Measurements from ENCODE around the gene HIPK1.

Gene HIPK1

GRCh38 chr1:113990530-113990929, 61.4 kb downstream of the HIPK1 start:
- Histone ChIP-seq H3K23ac (ENCODE audit: low read length) (no peak overlapping the region), H3K18ac (ENCODE audit: low read length) (no peak overlapping the region), H3K4me1 (ENCODE audit: control insufficient read depth, low read depth, low read length) (no peaks in the 10 kb centered on the region), H3K27ac (ENCODE audit: low read depth, low read length) (no peak overlapping the region), H3K36me3 (ENCODE audit: control insufficient read depth, insufficient read depth, low read length) (no peaks in the 10 kb centered on the region), H2BK5ac (ENCODE audit: low read length) (no peak overlapping the region), H2AK5ac (ENCODE audit: low read length) (no peak overlapping the region), H4K8ac (ENCODE audit: low read depth, low read length) (no peak overlapping the region), H3K4me3 (ENCODE audit: low read length) (no peak overlapping the region), H3K27me3 (ENCODE audit: insufficient read depth, low read length, poor library complexity) (no peaks in the 10 kb centered on the region), H3K79me2 (ENCODE audit: control insufficient read depth, insufficient read depth, low read length) (no peaks in the 10 kb centered on the region), H3K56ac (ENCODE audit: low read length) (no peak overlapping the region), H3K79me1 (ENCODE audit: low read length) (no peaks in the 10 kb centered on the region), H3K4me2 (ENCODE audit: low read length) (no peak overlapping the region), H4K5ac (ENCODE audit: low read length) (no peak overlapping the region), H2BK15ac (replicated peaks; ENCODE audit: low read depth) (no peak overlapping the region), H3K4ac (ENCODE audit: low read depth, low read length) (no peak overlapping the region), H2BK120ac (ENCODE audit: low read depth, low read length) (no peak overlapping the region), H3K9ac (ENCODE audit: low read length) (no peak overlapping the region)
- no peak for DNase-seq
- no CpG with 5 or more reads among the region's 2 CpGs for WGBS (ENCODE audit: extremely low coverage, insufficient coverage, low lambda C conversion rate)

GRCh38 chr1:113990961-113991360, 61.8 kb downstream of the HIPK1 start:
- no peak overlapping the region for H2BK15ac ChIP-seq (replicated peaks; ENCODE audit: low read depth)
- H3K4ac ChIP-seq (ENCODE audit: low read depth, low read length): no peak overlapping the region
- DNase-seq: no peak
- no peak overlapping the region for H3K56ac ChIP-seq (ENCODE audit: low read length)
- no peak overlapping the region for H2AK5ac ChIP-seq (ENCODE audit: low read length)
- H3K79me2 ChIP-seq (ENCODE audit: control insufficient read depth, insufficient read depth, low read length): no peaks in the 10 kb centered on the region
- H2BK120ac ChIP-seq (ENCODE audit: low read depth, low read length): no peak overlapping the region
- WGBS (ENCODE audit: extremely low coverage, insufficient coverage, low lambda C conversion rate): no CpG with 5 or more reads among the region's 4 CpGs
- H3K9ac ChIP-seq (ENCODE audit: low read length): no peak overlapping the region
- no peaks in the 10 kb centered on the region for H3K79me1 ChIP-seq (ENCODE audit: low read length)
- no peak overlapping the region for H2BK5ac ChIP-seq (ENCODE audit: low read length)
- no peaks in the 10 kb centered on the region for H3K4me1 ChIP-seq (ENCODE audit: control insufficient read depth, low read depth, low read length)
- no peak overlapping the region for H4K8ac ChIP-seq (ENCODE audit: low read depth, low read length)
- no peak overlapping the region for H3K18ac ChIP-seq (ENCODE audit: low read length)
- no peak overlapping the region for H3K27ac ChIP-seq (ENCODE audit: low read depth, low read length)
- H3K23ac ChIP-seq (ENCODE audit: low read length): no peak overlapping the region
- no peak overlapping the region for H3K4me3 ChIP-seq (ENCODE audit: low read length)
- H3K4me2 ChIP-seq (ENCODE audit: low read length): no peak overlapping the region
- no peak overlapping the region for H4K5ac ChIP-seq (ENCODE audit: low read length)
- H3K36me3 ChIP-seq (ENCODE audit: control insufficient read depth, insufficient read depth, low read length): no peaks in the 10 kb centered on the region
- H3K27me3 ChIP-seq (ENCODE audit: insufficient read depth, low read length, poor library complexity): no peaks in the 10 kb centered on the region

DNA sequence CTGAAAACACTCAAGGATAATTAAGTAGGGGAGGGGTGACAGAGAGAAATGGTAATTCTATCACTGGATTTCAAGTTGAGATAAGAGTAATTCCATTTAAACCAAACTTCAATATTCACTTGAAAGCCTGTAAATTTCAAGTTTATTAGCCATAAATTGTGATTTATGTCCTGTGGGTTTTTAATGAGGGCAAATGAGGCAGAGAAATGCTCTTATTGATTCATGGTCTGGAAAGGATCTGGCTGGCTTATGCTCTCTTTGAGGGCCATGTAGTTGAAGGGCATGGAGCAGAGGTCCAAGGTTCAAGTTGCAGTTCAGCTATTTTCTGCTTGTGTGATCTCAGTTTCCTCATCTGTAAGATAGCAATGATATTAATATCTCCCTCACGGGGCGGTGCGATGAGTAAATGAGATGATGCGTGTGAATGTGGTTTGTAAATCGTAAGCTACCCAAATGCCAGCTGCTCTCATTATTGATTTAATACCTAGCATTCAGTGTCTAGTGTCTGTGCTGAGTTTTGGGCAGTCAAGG, 62.4 kb downstream of the HIPK1 start:
- no peak overlapping the region for H2BK15ac ChIP-seq (replicated peaks; ENCODE audit: low read depth)
- no peak overlapping the region for H3K4me2 ChIP-seq (ENCODE audit: low read length)
- no CpG with 5 or more reads among the region's 5 CpGs for WGBS (ENCODE audit: extremely low coverage, insufficient coverage, low lambda C conversion rate)
- no peaks in the 10 kb centered on the region for H3K79me2 ChIP-seq (ENCODE audit: control insufficient read depth, insufficient read depth, low read length)
- H3K27me3 ChIP-seq (ENCODE audit: insufficient read depth, low read length, poor library complexity): no peaks in the 10 kb centered on the region
- no peak overlapping the region for H4K8ac ChIP-seq (ENCODE audit: low read depth, low read length)
- no peaks in the 10 kb centered on the region for H3K79me1 ChIP-seq (ENCODE audit: low read length)
- no peak overlapping the region for H2AK5ac ChIP-seq (ENCODE audit: low read length)
- no peaks in the 10 kb centered on the region for H3K4me1 ChIP-seq (ENCODE audit: control insufficient read depth, low read depth, low read length)
- H3K36me3 ChIP-seq (ENCODE audit: control insufficient read depth, insufficient read depth, low read length): no peaks in the 10 kb centered on the region
- H3K23ac ChIP-seq (ENCODE audit: low read length): no peak overlapping the region
- no peak overlapping the region for H2BK5ac ChIP-seq (ENCODE audit: low read length)
- no peak overlapping the region for H3K56ac ChIP-seq (ENCODE audit: low read length)
- no peak overlapping the region for H4K5ac ChIP-seq (ENCODE audit: low read length)
- no peak overlapping the region for H3K9ac ChIP-seq (ENCODE audit: low read length)
- H3K4me3 ChIP-seq (ENCODE audit: low read length): no peak overlapping the region
- H3K27ac ChIP-seq (ENCODE audit: low read depth, low read length): no peak overlapping the region
- no peak overlapping the region for H2BK120ac ChIP-seq (ENCODE audit: low read depth, low read length)
- no peak overlapping the region for H3K4ac ChIP-seq (ENCODE audit: low read depth, low read length)
- DNase-seq: no peak
- H3K18ac ChIP-seq (ENCODE audit: low read length): no peak overlapping the region

DNA sequence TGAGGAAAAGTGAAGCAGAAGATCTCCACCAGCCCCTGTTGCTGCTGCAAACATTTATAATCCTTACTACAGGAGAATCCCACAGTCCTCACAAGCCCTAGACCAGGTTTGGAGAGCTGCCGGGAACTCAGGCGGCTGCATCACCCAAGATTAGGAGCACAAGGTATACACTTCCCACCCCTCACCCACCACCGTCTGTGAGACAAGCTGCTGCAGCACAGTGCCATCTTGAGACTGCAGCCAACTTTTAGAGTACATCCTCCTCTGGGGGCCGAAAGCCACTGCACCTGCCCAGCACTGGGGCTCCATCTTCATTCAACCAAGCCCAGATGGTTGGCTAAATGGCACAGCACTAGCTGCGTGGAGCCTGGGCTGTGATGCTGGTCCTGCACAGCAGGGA, 63.9 kb downstream of the HIPK1 start:
- Histone ChIP-seq H3K9ac (ENCODE audit: low read length) (no peak overlapping the region), H3K4me2 (ENCODE audit: low read length) (no peak overlapping the region), H3K4me1 (ENCODE audit: control insufficient read depth, low read depth, low read length) (no peaks in the 10 kb centered on the region), H3K27ac (ENCODE audit: low read depth, low read length) (no peak overlapping the region), H3K56ac (ENCODE audit: low read length) (no peak overlapping the region), H2BK120ac (ENCODE audit: low read depth, low read length) (no peak overlapping the region), H4K5ac (ENCODE audit: low read length) (no peak overlapping the region), H2BK15ac (replicated peaks; ENCODE audit: low read depth) (no peak overlapping the region), H3K27me3 (ENCODE audit: insufficient read depth, low read length, poor library complexity) (no peaks in the 10 kb centered on the region), H2BK5ac (ENCODE audit: low read length) (no peak overlapping the region), H3K4ac (ENCODE audit: low read depth, low read length) (no peak overlapping the region), H3K18ac (ENCODE audit: low read length) (no peak overlapping the region), H4K8ac (ENCODE audit: low read depth, low read length) (no peak overlapping the region), H2AK5ac (ENCODE audit: low read length) (no peak overlapping the region), H3K36me3 (ENCODE audit: control insufficient read depth, insufficient read depth, low read length) (no peaks in the 10 kb centered on the region), H3K79me2 (ENCODE audit: control insufficient read depth, insufficient read depth, low read length) (no peaks in the 10 kb centered on the region), H3K4me3 (ENCODE audit: low read length) (no peak overlapping the region), H3K79me1 (ENCODE audit: low read length) (no peaks in the 10 kb centered on the region), H3K23ac (ENCODE audit: low read length) (no peak overlapping the region)
- no peak for DNase-seq
- WGBS (ENCODE audit: extremely low coverage, insufficient coverage, low lambda C conversion rate): no CpG with 5 or more reads among the region's 5 CpGs

GRCh38 chr1:113993766-113994165, 64.6 kb downstream of the HIPK1 start:
- no peak overlapping the region for H3K4me3 ChIP-seq (ENCODE audit: low read length)
- WGBS (ENCODE audit: extremely low coverage, insufficient coverage, low lambda C conversion rate): no CpG with 5 or more reads among the region's 2 CpGs

DNA sequence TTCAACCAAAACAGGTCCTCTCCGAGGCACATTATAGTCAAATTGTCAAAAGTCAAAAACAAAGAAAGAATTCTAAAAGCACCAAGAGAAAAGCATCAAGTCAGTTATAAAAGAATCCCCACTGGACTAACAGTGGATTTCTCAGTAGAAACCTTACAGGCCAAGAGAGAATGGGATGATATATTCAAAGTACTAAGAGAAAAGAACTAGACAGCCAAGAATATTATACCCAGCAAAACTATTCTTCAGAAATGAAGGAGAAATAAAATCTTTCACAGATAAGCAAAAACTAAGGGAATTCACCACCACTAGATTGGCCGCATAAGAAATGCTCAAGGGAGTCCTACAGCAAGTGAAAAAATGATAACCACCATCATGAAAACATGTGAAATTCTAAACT, 66.3 kb downstream of the HIPK1 start:
- H2BK120ac ChIP-seq (ENCODE audit: low read depth, low read length): no peak overlapping the region
- no peak overlapping the region for H3K23ac ChIP-seq (ENCODE audit: low read length)
- DNase-seq: no peak
- no peak overlapping the region for H3K18ac ChIP-seq (ENCODE audit: low read length)
- no peak overlapping the region for H3K4me2 ChIP-seq (ENCODE audit: low read length)
- no peak overlapping the region for H4K8ac ChIP-seq (ENCODE audit: low read depth, low read length)
- H3K36me3 ChIP-seq (ENCODE audit: control insufficient read depth, insufficient read depth, low read length): no peaks in the 10 kb centered on the region
- H2AK5ac ChIP-seq (ENCODE audit: low read length): no peak overlapping the region
- H4K5ac ChIP-seq (ENCODE audit: low read length): no peak overlapping the region
- no peak overlapping the region for H3K9ac ChIP-seq (ENCODE audit: low read length)
- H3K27me3 ChIP-seq (ENCODE audit: insufficient read depth, low read length, poor library complexity): no peaks in the 10 kb centered on the region
- no peaks in the 10 kb centered on the region for H3K4me1 ChIP-seq (ENCODE audit: control insufficient read depth, low read depth, low read length)
- H3K79me1 ChIP-seq (ENCODE audit: low read length): no peaks in the 10 kb centered on the region
- WGBS (ENCODE audit: extremely low coverage, insufficient coverage, low lambda C conversion rate): no CpG with 5 or more reads among the region's 2 CpGs
- H2BK15ac ChIP-seq (replicated peaks; ENCODE audit: low read depth): no peak overlapping the region
- H2BK5ac ChIP-seq (ENCODE audit: low read length): no peak overlapping the region
- H3K4ac ChIP-seq (ENCODE audit: low read depth, low read length): no peak overlapping the region
- H3K27ac ChIP-seq (ENCODE audit: low read depth, low read length): no peak overlapping the region
- no peaks in the 10 kb centered on the region for H3K79me2 ChIP-seq (ENCODE audit: control insufficient read depth, insufficient read depth, low read length)
- H3K4me3 ChIP-seq (ENCODE audit: low read length): no peak overlapping the region
- H3K56ac ChIP-seq (ENCODE audit: low read length): no peak overlapping the region

More at GRCh38 chr1:113993766-113994165, 64.6 kb downstream of the HIPK1 start:
- H3K9ac ChIP-seq (ENCODE audit: low read length): no peak overlapping the region
- no peak overlapping the region for H4K8ac ChIP-seq (ENCODE audit: low read depth, low read length)
- no peaks in the 10 kb centered on the region for H3K4me1 ChIP-seq (ENCODE audit: control insufficient read depth, low read depth, low read length)
- no peak overlapping the region for H4K5ac ChIP-seq (ENCODE audit: low read length)
- no peak overlapping the region for H2BK120ac ChIP-seq (ENCODE audit: low read depth, low read length)
- no peaks in the 10 kb centered on the region for H3K36me3 ChIP-seq (ENCODE audit: control insufficient read depth, insufficient read depth, low read length)
- H3K23ac ChIP-seq (ENCODE audit: low read length): no peak overlapping the region
- H3K79me2 ChIP-seq (ENCODE audit: control insufficient read depth, insufficient read depth, low read length): no peaks in the 10 kb centered on the region
- no peak overlapping the region for H3K4me2 ChIP-seq (ENCODE audit: low read length)
- H2BK15ac ChIP-seq (replicated peaks; ENCODE audit: low read depth): no peak overlapping the region
- no peak overlapping the region for H2AK5ac ChIP-seq (ENCODE audit: low read length)
- no peak overlapping the region for H3K18ac ChIP-seq (ENCODE audit: low read length)
- H3K27ac ChIP-seq (ENCODE audit: low read depth, low read length): no peak overlapping the region
- no peaks in the 10 kb centered on the region for H3K79me1 ChIP-seq (ENCODE audit: low read length)
- no peak for DNase-seq
- no peak overlapping the region for H3K4ac ChIP-seq (ENCODE audit: low read depth, low read length)
- no peak overlapping the region for H3K56ac ChIP-seq (ENCODE audit: low read length)
- no peaks in the 10 kb centered on the region for H3K27me3 ChIP-seq (ENCODE audit: insufficient read depth, low read length, poor library complexity)
- H2BK5ac ChIP-seq (ENCODE audit: low read length): no peak overlapping the region
